GM20431 (cell line): Measurements from ENCODE around the gene CUX1.
"Not testable (repeated sequence)": the region's sequence is repeated elsewhere in the genome, so short reads cannot be mapped to it uniquely, and the experiment has no call there.

Experiments used
- in situ Hi-C: fragments of 300-500 bp; cut with MseI, MboI; formaldehyde crosslinking; loops from one replicate; pipeline ENCODE4 v1.15.0; 2020; ENCODE audit warnings: low sequenced_read_pairs; ENCODE audit not compliant: unreplicated experiment

The CUX1 gene

GRCh38 chr7:102142433-102142832 is 325.0 kb downstream of the CUX1 start:
- in situ Hi-C loops, result not testable (repeated sequence)

GRCh38 chr7:102146122-102146521 is 328.7 kb downstream of the CUX1 start:
- in situ Hi-C loops, result no loop called here

- in situ Hi-C loops, result no loop called here
Observed at GRCh38 chr7:102147008-102147407, 329.6 kb downstream of the CUX1 start.

GRCh38 chr7:102148799-102149198 is 331.4 kb downstream of the CUX1 start:
- in situ Hi-C loops, result no loop called here

- in situ Hi-C loops, result no loop called here
Observed at GRCh38 chr7:102149416-102149815, 332.0 kb downstream of the CUX1 start.

GRCh38 chr7:102150266-102150665 is 332.8 kb downstream of the CUX1 start:
- in situ Hi-C loops, result no loop called here

GRCh38 chr7:102152672-102153598 is 335.5 kb downstream of the CUX1 start:
- in situ Hi-C loops, result no loop called here

- in situ Hi-C loops, result no loop called here
Observed at GRCh38 chr7:102153599-102153946, 336.1 kb downstream of the CUX1 start.

GRCh38 chr7:102154425-102154824 is 337.0 kb downstream of the CUX1 start:
- in situ Hi-C loops, result no loop called here

GRCh38 chr7:102155821-102156441 is 338.5 kb downstream of the CUX1 start:
- in situ Hi-C loops, result no loop called here

GRCh38 chr7:102156867-102157266 is 339.4 kb downstream of the CUX1 start:
- in situ Hi-C loops, result no loop called here

GRCh38 chr7:102165136-102165535 is 347.7 kb downstream of the CUX1 start:
- in situ Hi-C loops, result no loop called here

GRCh38 chr7:102167254-102167653 is 349.8 kb downstream of the CUX1 start:
- in situ Hi-C loops, result no loop called here

GRCh38 chr7:102169651-102170392 is 352.4 kb downstream of the CUX1 start:
- in situ Hi-C loops, result no loop called here

- in situ Hi-C loops, result no loop called here
Observed at GRCh38 chr7:102170393-102170970, 353.1 kb downstream of the CUX1 start.

- in situ Hi-C loops, result no loop called here
Observed at GRCh38 chr7:102173669-102174068, 356.2 kb downstream of the CUX1 start.

- in situ Hi-C loops, result no loop called here
Observed at GRCh38 chr7:102175423-102176170, 358.2 kb downstream of the CUX1 start.

GRCh38 chr7:102178410-102178809 is 361.0 kb downstream of the CUX1 start:
- in situ Hi-C loops, result no loop called here

GRCh38 chr7:102180727-102181126 is 363.3 kb downstream of the CUX1 start:
- in situ Hi-C loops, result no loop called here

- in situ Hi-C loops, result no loop called here
Observed at GRCh38 chr7:102181517-102181916, 364.1 kb downstream of the CUX1 start.
